Muscle of leg (tissue), 11 donors: Measurements from ENCODE around the gene FBXL4. TPM values are rescaled to one million over a fixed set of nuclear protein-coding genes. Genes with fewer than 3 reads are reported as not detected.

ENCODE experiments used
- DNase-seq: peaks from one replicate; pipeline ENCODE4 v3.0.0; 2013
- H3K27ac ChIP-seq: one replicate; pipeline ENCODE4 v1.5.1; 2013; ENCODE audit warnings: mild to moderate bottlenecking, low read length, control low read depth
- H3K27me3 ChIP-seq: one replicate; pipeline ENCODE4 v1.6.1; 2013; ENCODE audit warnings: low read length; ENCODE audit not compliant: control insufficient read depth, insufficient read depth
- H3K36me3 ChIP-seq: one replicate; pipeline ENCODE4 v1.6.1; 2013; ENCODE audit warnings: low read length; ENCODE audit not compliant: control insufficient read depth, insufficient read depth
- H3K4me1 ChIP-seq: one replicate; pipeline ENCODE4 v1.6.1; 2013; ENCODE audit warnings: low read length; ENCODE audit not compliant: control insufficient read depth, insufficient read depth
- H3K4me3 ChIP-seq: one replicate; pipeline ENCODE4 v1.5.1; 2013; ENCODE audit warnings: low read length, control low read depth
- H3K9me3 ChIP-seq: replicated peaks from 2 replicates; pipeline ENCODE4 v1.6.1; 2013; ENCODE audit warnings: low read depth, low read length; ENCODE audit not compliant: control insufficient read depth
- WGBS: methylation state at CpG from one replicate; pipeline ENCODE4 v1.1.5; 2013; ENCODE audit warnings: missing lambda C conversion rate; ENCODE audit not compliant: insufficient coverage; 5-methylcytosine and 5-hydroxymethylcytosine counted together
- polyA plus RNA-seq, 8 donors: library from polyadenylated mRNA; unstranded; fragments of 120-200 nt; gene quantifications; one replicate each; pipeline versions ENCODE4 v1.2.1 to v1.2.3, GENCODE V29; 2013; ENCODE audit warnings: inconsistent platforms in 1 of 8, low replicate concordance in 1 of 8; ENCODE audit not compliant: insufficient read length in 8 of 8, insufficient read depth in 1 of 8
- total RNA-seq: library from RNA; stranded (reverse); fragments of 120-200 nt; gene quantifications from one replicate; pipeline ENCODE4 v1.2.4, GENCODE V29; 2013

FBXL4 gene
- total and polyA plus RNA-seq, 9 donors = 5.0 to 10.8 (median 7.1) TPM

- peaks cover 75% of the 10 kb centered on the region for H3K27me3 ChIP-seq
- no peaks in the 10 kb centered on the region for H3K9me3 ChIP-seq
- peaks cover 11% of the 10 kb centered on the region for H3K4me1 ChIP-seq
- no peaks in the 10 kb centered on the region for H3K36me3 ChIP-seq
- H3K27ac ChIP-seq = no peak overlapping the region
- no peak for DNase-seq
- H3K4me3 ChIP-seq = no peak overlapping the region
Observed at GRCh38 chr6:98840996-98841513, 106.7 kb downstream of the FBXL4 start.

GRCh38 chr6:98840385-98840784 lies 107.4 kb downstream of the FBXL4 start:
- Histone ChIP-seq H3K4me1 (peaks cover 14% of the 10 kb centered on the region), H3K27ac (no peak overlapping the region), H3K9me3 (no peaks in the 10 kb centered on the region), H3K4me3 (no peak overlapping the region), H3K27me3 (peaks cover 76% of the 10 kb centered on the region), H3K36me3 (no peaks in the 10 kb centered on the region)
- DNase-seq = no peak
- no CpG with 5 or more reads among the region's 6 CpGs for WGBS

- H3K4me1 ChIP-seq = peaks cover 14% of the 10 kb centered on the region
Observed at GRCh38 chr6:98839781-98840361, 107.9 kb downstream of the FBXL4 start.

GRCh38 chr6:98838975-98839374 lies 108.8 kb downstream of the FBXL4 start:
- whole genome bisulfite sequencing = no CpG with 5 or more reads among the region's 1 CpG
- H3K36me3 ChIP-seq = no peaks in the 10 kb centered on the region
- H3K9me3 ChIP-seq = no peaks in the 10 kb centered on the region
- DNase-seq = no peak
- peaks cover 20% of the 10 kb centered on the region for H3K4me1 ChIP-seq
- H3K27me3 ChIP-seq = peaks cover 75% of the 10 kb centered on the region
- no peak overlapping the region for H3K27ac ChIP-seq
- H3K4me3 ChIP-seq = no peak overlapping the region

More at GRCh38 chr6:98839781-98840361, 107.9 kb downstream of the FBXL4 start:
- Histone ChIP-seq H3K9me3 (no peaks in the 10 kb centered on the region), H3K36me3 (no peaks in the 10 kb centered on the region), H3K27me3 (peaks cover 75% of the 10 kb centered on the region), H3K27ac (no peak overlapping the region), H3K4me3 (no peak overlapping the region)
- WGBS = 0% methylated on average over 2 of the region's 5 CpGs
- no peak for DNase-seq

GRCh38 chr6:98838032-98838431 lies 109.7 kb downstream of the FBXL4 start:
- Histone ChIP-seq H3K4me3 (no peak overlapping the region), H3K4me1 (peaks cover 29% of the 10 kb centered on the region), H3K9me3 (no peaks in the 10 kb centered on the region), H3K27me3 (peaks cover 75% of the 10 kb centered on the region), H3K27ac (no peak overlapping the region), H3K36me3 (no peaks in the 10 kb centered on the region)
- DNase-seq = no peak
- no CpG with 5 or more reads among the region's 4 CpGs for WGBS

- Histone ChIP-seq H3K4me1 (peaks cover 37% of the 10 kb centered on the region), H3K27ac (no peak overlapping the region), H3K27me3 (peaks cover 75% of the 10 kb centered on the region), H3K4me3 (no peak overlapping the region), H3K36me3 (no peaks in the 10 kb centered on the region), H3K9me3 (no peaks in the 10 kb centered on the region)
- DNase-seq = no peak
- 10% methylated on average over 2 of the region's 9 CpGs for WGBS
Observed at GRCh38 chr6:98836962-98837944, 110.5 kb downstream of the FBXL4 start.

- DNase-seq = no peak
- H3K27ac ChIP-seq = no peak overlapping the region
- H3K9me3 ChIP-seq = no peaks in the 10 kb centered on the region
- peaks cover 45% of the 10 kb centered on the region for H3K4me1 ChIP-seq
- H3K4me3 ChIP-seq = no peak overlapping the region
- 0% methylated on average over 1 of the region's 23 CpGs for WGBS
- no peaks in the 10 kb centered on the region for H3K36me3 ChIP-seq
- peaks cover 75% of the 10 kb centered on the region for H3K27me3 ChIP-seq
Observed at GRCh38 chr6:98836025-98836961, 111.5 kb downstream of the FBXL4 start.

GRCh38 chr6:98835149-98836024 lies 112.4 kb downstream of the FBXL4 start:
- Histone ChIP-seq H3K9me3 (no peaks in the 10 kb centered on the region), H3K4me3 (peak overlapping the region; percentile 17), H3K36me3 (no peaks in the 10 kb centered on the region), H3K27ac (no peak overlapping the region), H3K4me1 (peaks cover 47% of the 10 kb centered on the region), H3K27me3 (peaks cover 79% of the 10 kb centered on the region)
- WGBS = under 1% methylated on average over 68 of the region's 76 CpGs
- DNase-seq = no peak
